ENCODE results near the gene CDON. TPM values are rescaled to one million over a fixed set of nuclear protein-coding genes. Genes with fewer than 3 reads are reported as not detected.

CDON gene
- total and polyA plus RNA-seq, 2 of the 13 experiments (the other 11 are each of a cell fraction or from before 2014, with no cell fraction given): 9.6 to 12.8 TPM

DNA sequence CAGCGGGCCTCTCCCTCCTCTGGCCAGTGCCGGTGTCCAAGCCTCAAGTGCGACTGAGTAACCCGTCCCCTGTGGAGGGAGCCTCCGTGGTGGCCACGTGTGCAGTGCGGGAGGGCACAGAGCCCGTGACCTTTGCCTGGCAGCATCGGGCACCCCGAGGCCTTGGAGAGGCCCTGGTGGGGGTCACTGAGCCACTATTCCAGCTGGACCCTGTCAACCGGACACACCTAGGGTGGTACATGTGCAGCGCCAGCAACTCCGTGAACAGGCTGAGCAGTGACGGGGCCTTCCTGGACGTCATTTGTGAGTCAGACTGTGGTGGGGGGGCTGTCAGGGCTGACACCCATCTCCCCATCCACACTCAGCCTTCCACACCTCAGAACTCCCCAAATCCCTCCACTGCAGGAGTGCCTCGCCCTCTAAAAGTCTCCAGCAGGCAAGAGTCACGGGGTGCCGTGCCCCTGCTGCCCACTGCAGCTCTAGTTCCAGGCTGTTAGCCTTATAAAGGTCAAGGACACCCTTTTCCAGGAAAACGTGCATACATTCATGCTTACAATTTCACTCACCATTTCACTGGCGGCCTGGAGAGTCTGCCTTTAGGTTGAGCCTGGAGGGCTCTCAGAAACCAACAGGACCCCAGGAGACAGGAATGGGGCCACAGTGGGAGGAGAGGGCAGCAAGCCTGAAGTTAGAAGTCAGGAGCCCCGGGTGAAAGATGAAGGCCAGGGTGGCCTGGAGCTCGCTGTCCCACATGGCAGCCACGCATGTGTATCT is 114.2 kb downstream of the CDON start (continued):
- TF ChIP-seq, protein P1, sequence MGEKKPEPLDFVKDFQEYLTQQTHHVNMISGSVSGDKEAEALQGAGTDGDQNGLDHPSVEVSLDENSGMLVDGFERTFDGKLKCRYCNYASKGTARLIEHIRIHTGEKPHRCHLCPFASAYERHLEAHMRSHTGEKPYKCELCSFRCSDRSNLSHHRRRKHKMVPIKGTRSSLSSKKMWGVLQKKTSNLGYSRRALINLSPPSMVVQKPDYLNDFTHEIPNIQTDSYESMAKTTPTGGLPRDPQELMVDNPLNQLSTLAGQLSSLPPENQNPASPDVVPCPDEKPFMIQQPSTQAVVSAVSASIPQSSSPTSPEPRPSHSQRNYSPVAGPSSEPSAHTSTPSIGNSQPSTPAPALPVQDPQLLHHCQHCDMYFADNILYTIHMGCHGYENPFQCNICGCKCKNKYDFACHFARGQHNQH (CRISPR knock-in tag; IDR thresholded peaks at IDR 0.05): no peak
- TF ChIP-seq ZNF24 (IDR thresholded peaks at IDR 0.05): no peak
- peak; percentile 18; the same call in 1 of the 2 replicates for TF ChIP-seq HIC2 (CRISPR knock-in tag; IDR thresholded peaks at IDR 0.05; ENCODE audit: low read depth)
- peak; percentile 43; the same call in 1 of the 2 replicates for TF ChIP-seq THRA (CRISPR knock-in tag; IDR thresholded peaks at IDR 0.05; ENCODE audit: borderline replicate concordance)
- no peak for TF ChIP-seq E2F5 (CRISPR knock-in tag; conservative IDR thresholded peaks at IDR 0.05)
- TF ChIP-seq NR2F6 (IDR thresholded peaks at IDR 0.05): peak; percentile 52; the same call in 1 of the 2 replicates
- TF ChIP-seq NR2F6 (CRISPR knock-in tag; IDR thresholded peaks at IDR 0.05): peak; percentile 70; the same call in 1 of the 2 replicates
- no peak for TF ChIP-seq KLF9 (CRISPR knock-in tag; IDR thresholded peaks at IDR 0.05; ENCODE audit: low read depth)
- peak; percentile 47; the same call in 1 of the 2 replicates for TF ChIP-seq ZBTB33 (CRISPR knock-in tag; IDR thresholded peaks at IDR 0.05)
- TF ChIP-seq HMG20B (CRISPR knock-in tag; conservative IDR thresholded peaks at IDR 0.05): no peak
- 0 out of 2 replicates have a peak, but pooled peaks have one; percentile 15 for TF ChIP-seq SAP130 (CRISPR knock-in tag; IDR thresholded peaks at IDR 0.05; ENCODE audit: low read depth)

Measured in HepG2 (cell line).